Hepatocyte (in vitro differentiated cells): Measurements from ENCODE around the gene KCNAB3. TPM values are rescaled to one million over a fixed set of nuclear protein-coding genes. Genes with fewer than 3 reads are reported as not detected.

Experiments
- DNase-seq: peaks from one replicate; pipeline ENCODE4 v3.0.0-alpha.2; 2016; ENCODE audit warnings: low spot score
- H2AFZ ChIP-seq: fragments of 200-600 bp; sonication (generic); 2 replicates; pipeline ENCODE4 v1.6.0; 2016; ENCODE audit warnings: antibody characterized with exemption, mild to moderate bottlenecking
- H3K27ac ChIP-seq: fragments of 200-600 bp; sonication (generic); 2 replicates; pipeline ENCODE4 v1.5.1; 2016; ENCODE audit warnings: mild to moderate bottlenecking
- H3K27me3 ChIP-seq: fragments of 200-600 bp; sonication (generic); 2 replicates; pipeline ENCODE4 v1.6.1; 2016
- H3K36me3 ChIP-seq: fragments of 200-600 bp; sonication (generic); replicated peaks from 2 replicates; pipeline ENCODE4 v1.5.1; 2016; ENCODE audit warnings: low read depth; ENCODE audit not compliant: insufficient read depth
- H3K4me1 ChIP-seq: fragments of 200-600 bp; sonication (generic); 2 replicates; pipeline ENCODE4 v1.5.1; 2016; ENCODE audit warnings: mild to moderate bottlenecking, moderate library complexity; ENCODE audit not compliant: insufficient read depth
- H3K4me2 ChIP-seq: fragments of 200-600 bp; sonication (generic); 2 replicates; pipeline ENCODE4 v1.6.0; 2016
- H3K4me3 ChIP-seq: fragments of 200-600 bp; sonication (generic); 2 replicates; pipeline ENCODE4 v1.5.1; 2016; ENCODE audit warnings: mild to moderate bottlenecking
- H3K79me2 ChIP-seq: fragments of 200-600 bp; sonication (generic); 2 replicates; pipeline ENCODE4 v1.6.0; 2017; ENCODE audit warnings: mild to moderate bottlenecking
- H3K9me2 ChIP-seq: fragments of 200-600 bp; sonication (generic); replicated peaks from 2 replicates; pipeline ENCODE4 v1.6.0; 2017; ENCODE audit warnings: mild to moderate bottlenecking; ENCODE audit not compliant: insufficient read depth
- H3K9me3 ChIP-seq: fragments of 200-600 bp; sonication (generic); 2 replicates; pipeline ENCODE4 v1.5.1; 2016; ENCODE audit warnings: low read depth, mild to moderate bottlenecking
- H4K20me1 ChIP-seq: fragments of 200-600 bp; sonication (generic); 2 replicates; pipeline ENCODE4 v1.6.0; 2016; ENCODE audit warnings: mild to moderate bottlenecking; ENCODE audit not compliant: insufficient read depth, poor library complexity, severe bottlenecking
- EZH2 ChIP-seq: fragments of 200-600 bp; sonication (generic); IDR thresholded peaks from 2 replicates; pipeline ENCODE4 v1.6.1; 2016; ENCODE audit warnings: antibody characterized with exemption, mild to moderate bottlenecking, borderline replicate concordance
- EZH2phosphoT487 ChIP-seq: fragments of 200-600 bp; sonication (generic); IDR thresholded peaks from one replicate; pipeline ENCODE4 v1.6.1; 2018; ENCODE audit warnings: antibody characterized with exemption, mild to moderate bottlenecking, low read depth, moderate library complexity; ENCODE audit not compliant: unreplicated experiment, severe bottlenecking
- WGBS: methylation state at CpG from one replicate; pipeline ENCODE4 v1.1.6; 2016; ENCODE audit warnings: low lambda C conversion rate; ENCODE audit errors: missing lambda C conversion rate; 5-methylcytosine and 5-hydroxymethylcytosine counted together
- polyA plus RNA-seq: library from polyadenylated mRNA; unstranded; fragments of >200 nt; fragmentation: Nextera tagmentation; extraction: Ambion mirVana; gene quantifications from 2 replicates; pipeline ENCODE4 v1.2.1, GENCODE V29; 2016
- total RNA-seq: library from RNA; depleted of rRNA; stranded (reverse); fragments of >200 nt; gene quantifications from 2 replicates; pipeline ENCODE4 v1.2.3, GENCODE V29; 2014
- TF ChIP-seq, protein P1 (sequence below): fragments of 200-600 bp; sonication (generic); IDR thresholded peaks from 2 replicates; pipeline ENCODE4 v1.5.1; 2016; ENCODE audit warnings: antibody characterized with exemption, mild to moderate bottlenecking; ENCODE audit not compliant: poor library complexity

The KCNAB3 gene
- total and polyA plus RNA-seq, 2 experiments from 2014 or later, result 1.8 TPM

DNA sequence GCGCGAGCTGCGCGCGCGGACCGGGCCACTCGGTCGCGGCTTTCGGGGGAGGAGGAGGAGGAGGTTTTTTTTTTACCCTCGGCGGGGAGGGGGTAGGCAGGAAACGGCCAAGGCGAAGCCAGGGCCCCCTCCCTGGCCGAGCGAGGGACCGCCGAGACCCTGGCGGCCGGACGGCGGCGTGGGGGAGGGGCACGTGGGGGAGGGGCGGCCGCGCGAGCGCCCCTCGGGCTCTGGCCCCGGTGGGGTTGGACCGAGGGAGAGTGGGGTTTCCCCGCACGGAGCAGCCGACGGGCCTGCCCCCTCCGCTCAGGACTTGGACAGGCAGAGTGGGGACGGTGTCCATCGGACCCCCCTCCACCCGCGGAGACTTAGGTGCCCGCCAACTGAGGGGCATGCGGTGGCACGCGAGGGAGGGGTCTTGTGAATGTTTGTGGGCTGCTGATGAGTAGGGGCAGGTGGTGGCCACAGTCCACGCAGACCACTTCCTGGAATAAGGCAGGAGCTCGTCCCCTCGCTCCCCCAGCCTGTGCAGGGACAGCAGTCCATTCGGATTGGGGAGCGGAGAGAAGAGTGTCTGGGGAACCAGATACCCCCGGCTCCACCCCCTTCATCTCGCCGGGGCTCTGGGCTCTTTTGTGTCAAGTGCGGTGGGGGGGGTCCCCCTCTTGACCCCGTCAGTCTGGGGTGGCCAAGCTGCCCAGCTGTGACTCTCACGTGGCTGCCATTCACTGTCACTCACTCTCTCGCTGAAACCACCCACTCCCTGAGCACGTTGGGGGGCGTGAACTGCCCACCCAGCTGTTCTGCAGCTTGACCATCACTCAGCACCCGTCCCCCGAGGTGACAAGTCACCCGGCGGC is 44.1 kb downstream of the KCNAB3 start:
- H3K27ac ChIP-seq, result peak overlapping the region; percentile 97
- no peaks in the 10 kb centered on the region for H3K27me3 ChIP-seq
- H3K36me3 ChIP-seq, result no peaks in the 10 kb centered on the region
- H3K79me2 ChIP-seq, result peaks cover 41% of the 10 kb centered on the region
- DNase-seq, result peak; percentile 69
- no peak overlapping the region for H2AFZ ChIP-seq
- peak overlapping the region; percentile 75 for H3K4me3 ChIP-seq
- H4K20me1 ChIP-seq, result peaks cover 7% of the 10 kb centered on the region
- no peak for TF ChIP-seq EZH2
- TF ChIP-seq, protein P1, sequence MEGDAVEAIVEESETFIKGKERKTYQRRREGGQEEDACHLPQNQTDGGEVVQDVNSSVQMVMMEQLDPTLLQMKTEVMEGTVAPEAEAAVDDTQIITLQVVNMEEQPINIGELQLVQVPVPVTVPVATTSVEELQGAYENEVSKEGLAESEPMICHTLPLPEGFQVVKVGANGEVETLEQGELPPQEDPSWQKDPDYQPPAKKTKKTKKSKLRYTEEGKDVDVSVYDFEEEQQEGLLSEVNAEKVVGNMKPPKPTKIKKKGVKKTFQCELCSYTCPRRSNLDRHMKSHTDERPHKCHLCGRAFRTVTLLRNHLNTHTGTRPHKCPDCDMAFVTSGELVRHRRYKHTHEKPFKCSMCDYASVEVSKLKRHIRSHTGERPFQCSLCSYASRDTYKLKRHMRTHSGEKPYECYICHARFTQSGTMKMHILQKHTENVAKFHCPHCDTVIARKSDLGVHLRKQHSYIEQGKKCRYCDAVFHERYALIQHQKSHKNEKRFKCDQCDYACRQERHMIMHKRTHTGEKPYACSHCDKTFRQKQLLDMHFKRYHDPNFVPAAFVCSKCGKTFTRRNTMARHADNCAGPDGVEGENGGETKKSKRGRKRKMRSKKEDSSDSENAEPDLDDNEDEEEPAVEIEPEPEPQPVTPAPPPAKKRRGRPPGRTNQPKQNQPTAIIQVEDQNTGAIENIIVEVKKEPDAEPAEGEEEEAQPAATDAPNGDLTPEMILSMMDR, result no peak
- no peak for TF ChIP-seq EZH2phosphoT487
- 3% methylated on average over 44 of the region's 64 CpGs for WGBS
- H3K9me3 ChIP-seq, result no peaks in the 10 kb centered on the region
- peak overlapping the region; percentile 96 for H3K4me2 ChIP-seq
- peaks cover 54% of the 10 kb centered on the region for H3K4me1 ChIP-seq
- H3K9me2 ChIP-seq, result no peaks in the 10 kb centered on the region

DNA sequence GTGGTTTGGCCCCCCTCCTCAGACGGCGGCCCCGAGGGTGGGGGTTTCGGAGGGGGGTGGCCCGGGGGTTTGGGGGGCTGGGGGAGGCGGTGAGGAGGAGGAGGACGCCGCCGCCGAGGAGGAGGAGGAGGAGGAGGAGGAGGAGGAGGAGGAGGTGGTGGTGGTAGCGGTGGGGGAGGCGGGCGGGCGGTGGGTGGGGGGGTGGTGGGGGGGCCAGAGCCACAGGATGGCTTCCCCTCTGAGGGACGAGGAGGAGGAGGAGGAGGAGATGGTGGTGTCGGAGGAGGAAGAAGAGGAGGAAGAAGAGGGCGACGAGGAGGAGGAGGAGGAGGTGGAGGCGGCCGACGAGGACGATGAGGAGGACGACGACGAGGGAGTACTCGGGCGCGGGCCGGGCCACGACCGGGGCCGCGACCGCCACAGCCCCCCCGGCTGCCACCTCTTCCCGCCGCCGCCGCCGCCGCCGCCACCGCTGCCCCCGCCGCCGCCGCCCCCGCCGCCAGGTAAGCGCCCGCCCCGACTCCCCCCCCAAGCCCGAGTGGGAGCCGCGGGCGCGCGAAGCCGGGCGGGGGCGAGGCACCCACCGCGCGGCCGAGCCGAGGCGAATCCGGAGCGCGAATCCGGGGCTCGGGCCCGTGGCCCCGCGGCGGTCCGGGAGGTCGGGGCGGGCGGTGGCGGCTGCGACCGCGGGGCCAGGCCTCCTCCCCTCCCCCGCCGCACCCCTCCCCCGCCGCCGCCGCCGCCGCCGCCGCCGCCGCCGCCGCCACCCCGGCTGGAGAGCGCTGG is 44.9 kb downstream of the KCNAB3 start:
- Histone ChIP-seq H3K27me3 (no peaks in the 10 kb centered on the region), H3K79me2 (peaks cover 37% of the 10 kb centered on the region), H3K4me3 (peak overlapping the region; percentile 75), H3K36me3 (no peaks in the 10 kb centered on the region), H3K4me1 (peaks cover 53% of the 10 kb centered on the region), H2AFZ (no peak overlapping the region), H3K9me2 (no peaks in the 10 kb centered on the region), H3K9me3 (no peaks in the 10 kb centered on the region), H3K4me2 (peak overlapping the region; percentile 96), H4K20me1 (peaks cover 1% of the 10 kb centered on the region), H3K27ac (peak overlapping the region; percentile 97)
- WGBS, result 0% methylated on average over 4 of the region's 100 CpGs
- DNase-seq, result peak; percentile 32
- TF ChIP-seq, protein P1, result no peak
- TF ChIP-seq EZH2 (no peak), EZH2phosphoT487 (no peak)

DNA sequence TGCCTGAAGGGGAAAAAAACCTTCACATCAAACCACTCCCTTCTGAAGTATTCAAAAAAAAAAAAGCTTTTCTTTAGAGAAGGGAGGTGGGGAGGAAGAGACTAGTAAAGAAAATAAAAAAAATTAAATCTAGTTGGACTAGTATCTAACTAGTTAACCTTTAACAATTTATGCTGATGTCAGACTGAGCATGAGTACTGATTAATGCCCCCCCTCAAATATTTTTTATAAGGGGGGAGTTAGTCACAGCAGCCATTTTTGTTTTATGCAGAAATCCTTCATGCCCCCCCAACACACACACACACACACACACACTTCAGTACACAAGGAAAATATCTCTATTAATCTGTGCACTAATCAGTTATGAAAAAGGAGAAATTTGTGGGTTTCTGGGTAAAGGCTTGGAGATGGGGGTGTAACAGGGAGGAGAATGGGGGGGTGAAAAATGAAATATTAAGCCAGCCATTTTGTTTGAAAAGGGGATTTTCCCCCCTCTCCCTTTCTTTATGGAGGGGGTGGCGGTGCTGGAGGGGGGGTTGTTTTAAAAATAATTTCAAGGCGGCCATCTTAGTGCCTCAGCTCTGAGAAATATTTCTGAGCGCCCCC is 45.8 kb downstream of the KCNAB3 start:
- H3K4me1 ChIP-seq, result peaks cover 44% of the 10 kb centered on the region
- H3K27me3 ChIP-seq, result no peaks in the 10 kb centered on the region
- TF ChIP-seq EZH2 (no peak), EZH2phosphoT487 (no peak)
- TF ChIP-seq, protein P1, result no peak
- peak overlapping the region; percentile 8 for H3K4me3 ChIP-seq
- H3K79me2 ChIP-seq, result peaks cover 38% of the 10 kb centered on the region
- no peaks in the 10 kb centered on the region for H3K9me3 ChIP-seq
- H3K27ac ChIP-seq, result peak overlapping the region; percentile 97
- peak; percentile 52 for DNase-seq
- no peaks in the 10 kb centered on the region for H3K9me2 ChIP-seq
- WGBS, result 10% methylated on average over 3 of the region's 3 CpGs
- peak overlapping the region; percentile 73 for H3K4me2 ChIP-seq
- H4K20me1 ChIP-seq, result no peaks in the 10 kb centered on the region
- H2AFZ ChIP-seq, result no peak overlapping the region
- H3K36me3 ChIP-seq, result no peaks in the 10 kb centered on the region
